ENCODE measurements around the gene TSPAN32.
"Not testable (repeated sequence)": the region's sequence is repeated elsewhere in the genome, so short reads cannot be mapped to it uniquely, and the experiment has no call there.

The TSPAN32 gene

DNA sequence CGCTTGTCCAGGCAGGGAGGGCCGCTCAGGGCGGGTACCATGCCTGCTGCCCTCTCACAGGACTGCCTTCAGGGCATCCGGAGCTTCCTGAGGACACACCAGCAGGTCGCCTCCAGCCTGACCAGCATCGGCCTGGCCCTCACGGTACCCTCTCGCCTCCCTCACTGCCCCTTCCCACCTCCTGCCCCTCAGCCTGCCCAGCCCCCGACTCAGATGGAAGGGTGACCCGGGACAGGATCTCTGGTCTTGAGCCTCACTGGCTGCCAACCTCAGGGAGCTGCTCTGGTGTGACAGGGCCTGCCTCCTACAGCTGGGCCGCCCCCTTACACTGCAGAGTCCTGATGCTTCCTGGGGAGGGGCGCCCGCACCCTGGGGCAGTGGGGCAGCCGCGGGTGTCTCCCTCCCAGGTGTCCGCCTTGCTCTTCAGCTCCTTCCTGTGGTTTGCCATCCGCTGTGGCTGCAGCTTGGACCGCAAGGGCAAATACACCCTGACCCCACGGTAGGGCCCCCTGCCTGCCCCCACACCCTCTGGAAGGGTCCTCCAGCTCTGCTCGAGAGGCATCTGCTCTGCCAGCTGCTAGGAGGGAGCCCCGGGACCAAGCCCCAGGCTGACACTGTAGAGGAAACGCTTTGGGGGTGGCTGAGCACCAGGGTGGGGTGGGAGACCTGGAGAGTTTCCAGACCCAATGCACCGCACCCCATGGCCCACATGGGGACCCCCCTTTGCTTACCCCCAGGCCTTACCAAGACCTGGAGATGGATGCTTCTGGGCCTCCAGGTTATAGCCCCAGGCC lies 14.6 kb downstream of the TSPAN32 start:
- DNase-seq (ENCODE audit: low read depth): no peak

DNA sequence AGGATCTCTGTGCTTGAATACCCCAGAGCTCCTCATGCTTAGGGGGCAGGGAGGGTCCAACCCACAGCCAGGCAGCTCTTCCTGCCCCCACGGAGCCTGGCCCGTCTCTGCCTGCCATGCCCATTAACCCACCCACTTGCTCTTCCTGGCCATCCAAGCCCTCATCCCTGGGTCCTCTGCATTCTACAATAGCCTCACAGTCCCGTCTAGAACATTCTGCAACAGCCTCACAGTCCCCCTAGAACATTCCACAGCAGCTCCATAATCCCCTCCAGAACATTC lies 15.1 kb downstream of the TSPAN32 start:
- DNase-seq (ENCODE audit: low read depth): no peak

DNA sequence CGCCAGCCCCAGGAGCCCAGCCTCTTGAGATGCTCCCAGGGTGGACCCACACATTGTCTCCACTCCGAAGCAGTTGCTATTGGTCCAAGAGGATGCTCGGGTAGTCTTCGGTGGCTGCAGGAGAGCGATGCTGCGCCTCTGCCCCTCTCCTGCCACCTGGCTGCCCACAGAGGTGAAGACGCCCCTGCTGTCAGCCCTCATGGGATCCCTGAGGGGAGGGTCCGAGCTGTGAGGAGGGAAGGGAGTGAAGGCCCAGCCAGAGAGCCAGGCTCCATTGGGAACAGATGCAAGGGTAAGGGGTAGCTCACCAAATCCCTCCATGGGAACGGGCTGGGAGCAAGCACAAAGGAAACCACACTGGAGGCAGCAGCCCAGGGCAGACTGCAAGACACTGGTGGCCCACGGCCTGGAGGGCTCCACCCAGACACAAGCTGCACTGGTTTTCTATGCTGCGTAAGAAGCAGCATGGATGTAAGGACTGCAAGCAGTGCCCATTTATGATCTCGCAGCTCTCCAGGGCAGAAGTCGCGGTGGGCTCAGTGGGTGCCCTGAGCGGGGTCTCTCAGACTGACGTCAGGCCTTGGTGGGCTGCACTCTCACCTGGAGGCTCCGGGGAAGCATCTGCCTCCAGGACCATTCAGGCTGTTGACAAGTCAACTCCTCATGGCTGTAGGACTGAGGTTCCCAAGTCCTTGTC lies 15.7 kb downstream of the TSPAN32 start:
- no peak for DNase-seq (ENCODE audit: low read depth)

DNA sequence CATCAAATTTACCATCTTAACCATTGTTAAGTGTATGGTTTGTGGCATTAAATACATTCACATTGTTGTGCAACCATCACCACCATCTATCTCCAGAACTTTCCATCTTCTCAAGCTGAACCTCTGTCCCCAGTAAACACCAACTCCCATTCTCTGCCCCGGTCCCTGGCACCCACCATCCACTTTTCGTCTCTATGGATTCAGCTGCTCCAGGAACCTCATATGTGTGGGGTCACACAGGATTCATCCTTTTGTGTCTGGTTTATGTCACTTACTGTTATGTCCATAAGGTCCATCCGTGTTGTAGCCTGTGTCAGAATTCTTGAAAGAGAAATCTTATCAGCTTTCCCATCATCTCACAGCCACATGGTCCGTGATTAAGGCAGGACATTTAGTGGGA lies 16.3 kb downstream of the TSPAN32 start:
- DNase-seq (ENCODE audit: low read depth): no peak

DNA sequence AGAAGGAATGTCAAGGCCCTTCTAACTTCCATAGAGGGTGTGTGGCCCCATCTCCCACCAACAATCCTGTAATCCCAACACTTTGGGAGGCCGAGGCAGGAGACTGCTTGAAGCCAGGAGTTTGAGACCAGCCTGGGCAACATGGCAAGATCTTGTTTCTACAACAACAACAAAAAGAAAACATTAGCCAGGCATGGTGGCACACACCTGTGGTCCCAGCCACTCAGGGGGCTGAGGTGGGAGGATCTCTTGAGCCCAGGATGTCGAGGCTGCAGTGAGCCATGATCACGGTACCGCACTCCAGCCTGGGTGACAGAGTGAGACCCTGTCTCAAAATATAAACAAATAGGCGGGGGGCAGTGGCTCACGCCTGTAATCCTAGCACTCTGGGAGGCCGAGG lies 16.9 kb downstream of the TSPAN32 start:
- no peak for DNase-seq (ENCODE audit: low read depth)

DNA sequence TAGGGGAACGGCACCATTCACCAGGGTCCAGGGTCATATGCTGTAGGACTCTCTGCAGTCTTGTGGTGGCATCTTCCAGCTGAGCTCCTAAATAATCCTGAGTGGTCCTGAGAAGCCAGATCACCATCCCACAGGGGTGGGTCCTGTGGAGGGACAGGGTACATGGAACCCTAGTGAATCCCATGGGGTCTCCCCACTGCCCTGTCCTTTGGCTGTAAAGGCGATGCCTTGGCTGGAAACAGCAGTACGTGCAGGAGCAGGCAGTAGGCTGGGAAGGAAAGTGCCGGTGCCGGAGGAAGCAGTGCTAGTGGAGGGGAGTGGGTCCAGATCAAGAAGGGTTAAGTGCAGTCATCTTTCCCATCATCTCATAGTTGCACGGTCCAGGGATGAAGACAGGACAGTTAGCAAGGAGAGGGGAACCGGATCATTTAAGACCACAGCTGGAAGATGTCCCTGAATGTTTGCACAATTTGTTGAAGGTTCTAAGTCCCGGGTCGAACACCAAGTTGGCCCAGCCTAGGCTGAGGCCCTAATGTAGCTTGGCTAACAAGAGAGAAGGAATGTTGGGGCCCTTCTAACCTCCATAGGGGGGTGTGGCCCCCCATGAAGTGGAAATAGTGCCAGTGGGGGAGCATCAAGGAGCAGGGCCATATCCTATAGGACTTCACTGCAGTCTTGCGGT lies 18.1 kb downstream of the TSPAN32 start:
- DNase-seq (ENCODE audit: low read depth): no peak

DNA sequence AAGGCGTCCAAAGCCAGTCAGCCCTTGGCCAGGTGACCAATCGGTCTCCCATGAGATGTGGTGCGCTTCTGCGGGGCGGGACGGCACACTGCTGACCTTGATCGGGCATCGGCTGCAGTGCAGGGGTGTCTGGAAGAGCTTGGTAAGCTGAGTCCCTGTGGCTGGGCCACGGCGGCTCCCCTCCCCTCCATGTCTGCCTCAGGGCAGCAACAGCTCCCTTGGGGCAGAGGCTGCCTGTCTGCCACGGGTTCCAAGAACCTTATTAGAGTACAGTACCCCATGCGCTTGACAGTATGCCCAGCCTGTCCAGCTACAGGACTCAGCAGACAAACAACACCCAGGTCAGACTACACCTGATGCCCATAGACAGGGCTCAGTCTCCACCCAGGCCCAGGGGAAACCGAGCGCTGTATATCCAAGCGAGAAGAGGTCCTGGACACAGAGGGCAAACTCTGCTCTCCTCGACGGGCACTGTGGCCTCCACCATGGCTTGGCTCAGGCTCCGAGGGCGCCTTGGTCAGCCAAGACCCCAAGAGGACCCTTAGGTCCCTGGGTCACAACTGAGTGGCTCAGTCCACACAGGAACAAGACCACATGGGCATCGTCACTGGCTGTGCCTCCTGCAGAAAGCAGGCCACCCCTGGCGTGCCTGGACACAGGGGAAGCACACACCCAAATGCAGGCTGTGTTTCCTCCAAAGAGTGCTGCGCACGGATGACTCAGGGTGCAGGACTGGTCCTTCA lies 18.9 kb downstream of the TSPAN32 start:
- no peak for DNase-seq (ENCODE audit: low read depth)

DNA sequence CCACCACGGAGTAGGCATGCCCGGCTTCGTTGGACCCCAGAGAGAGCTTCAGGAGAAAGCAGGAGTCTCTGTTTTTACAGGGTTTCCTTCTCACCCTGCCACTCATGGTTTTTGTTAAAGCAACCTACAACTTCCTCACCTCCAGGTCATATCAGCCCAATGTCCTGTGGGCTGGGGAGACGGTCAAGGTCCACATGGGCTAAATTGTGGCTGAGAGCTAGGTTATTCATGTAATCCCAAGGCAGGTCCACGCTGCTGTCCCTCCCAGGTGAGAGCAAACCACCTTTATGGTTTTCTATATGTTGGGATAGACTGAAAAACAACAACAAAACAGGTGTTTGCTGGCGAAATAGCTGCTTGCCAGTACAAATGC lies 19.5 kb downstream of the TSPAN32 start:
- no peak for DNase-seq (ENCODE audit: low read depth)

DNA sequence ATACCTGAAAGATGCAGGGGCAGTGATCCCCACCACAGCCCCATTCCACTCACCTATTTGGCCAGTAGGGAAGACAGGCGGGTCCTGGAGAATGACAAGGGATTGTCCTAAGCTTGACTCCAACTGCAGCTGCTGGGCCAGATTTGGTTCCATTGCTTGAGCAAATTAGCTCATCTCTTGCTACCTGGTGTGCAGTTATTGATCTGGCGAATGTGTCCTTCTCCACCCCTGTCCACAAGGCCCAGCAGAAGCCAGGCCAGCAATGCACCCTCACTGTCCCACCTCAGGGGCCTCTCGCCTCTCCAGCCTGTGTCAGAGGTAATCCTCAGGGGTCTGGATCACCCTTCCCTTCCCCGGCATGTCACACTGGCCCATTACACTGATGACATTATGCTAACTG lies 23.3 kb downstream of the TSPAN32 start:
- DNase-seq (ENCODE audit: low read depth): no peak

DNA sequence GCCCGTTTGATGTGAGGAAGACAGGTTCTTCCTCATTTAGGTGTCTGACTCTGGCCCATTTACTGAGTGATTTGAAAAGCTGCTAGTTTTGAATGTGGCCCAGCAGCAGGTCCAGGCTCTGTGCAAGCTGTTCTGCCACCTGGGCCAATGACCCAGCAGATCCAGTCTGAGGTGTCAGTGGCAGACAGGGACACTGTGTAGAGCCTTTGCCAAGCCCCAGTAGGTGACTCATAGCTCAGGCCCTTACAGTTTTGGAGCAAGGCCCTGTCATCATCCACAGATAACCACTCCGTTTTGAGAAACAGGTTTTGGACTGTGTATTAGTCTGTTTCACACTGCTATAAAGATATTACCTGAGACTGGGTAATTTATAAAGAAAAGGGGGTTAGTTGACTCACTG lies 23.9 kb downstream of the TSPAN32 start:
- peak; percentile 59 for DNase-seq (ENCODE audit: low read depth)

DNA sequence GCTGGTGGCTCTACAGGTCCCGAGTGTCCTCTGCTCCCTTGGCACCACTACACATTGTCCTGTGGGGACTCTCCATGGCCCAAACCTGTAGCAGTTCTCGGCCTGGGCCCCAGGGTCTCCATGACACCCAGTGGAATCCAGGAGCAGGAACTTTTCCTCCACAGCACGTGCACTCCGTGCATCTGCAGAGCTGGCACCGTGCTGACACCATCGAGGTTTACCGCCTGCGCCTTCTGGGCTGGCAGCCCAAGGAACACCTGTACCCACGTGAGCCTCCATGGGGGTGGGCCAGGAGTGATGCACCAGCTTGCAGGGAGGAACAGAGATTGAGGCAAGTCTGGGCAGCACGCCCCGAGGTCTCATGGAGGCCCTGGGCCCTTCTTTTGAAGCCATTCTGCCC lies 25.2 kb downstream of the TSPAN32 start:
- no peak for DNase-seq (ENCODE audit: low read depth)

DNA sequence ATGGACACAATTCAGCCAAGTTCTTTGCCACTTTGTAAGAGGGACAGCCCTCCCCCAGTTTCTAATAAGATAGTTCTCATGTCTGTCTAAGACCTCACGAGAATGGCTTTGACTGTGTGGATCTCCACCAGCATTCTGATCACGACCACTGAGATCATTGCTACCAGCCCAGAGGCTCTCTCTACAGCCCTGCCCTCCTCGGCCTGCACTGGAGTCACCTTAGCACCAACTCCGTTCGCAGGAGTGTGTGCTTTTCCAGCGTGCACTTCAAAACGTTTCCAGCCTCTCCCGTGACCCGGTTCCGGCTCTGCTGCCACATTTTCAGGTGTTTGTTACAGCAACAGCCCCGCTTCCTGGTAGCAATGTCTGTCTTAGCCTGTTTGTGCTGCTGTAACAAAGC lies 26.2 kb downstream of the TSPAN32 start:
- DNase-seq (ENCODE audit: low read depth): no peak

DNA sequence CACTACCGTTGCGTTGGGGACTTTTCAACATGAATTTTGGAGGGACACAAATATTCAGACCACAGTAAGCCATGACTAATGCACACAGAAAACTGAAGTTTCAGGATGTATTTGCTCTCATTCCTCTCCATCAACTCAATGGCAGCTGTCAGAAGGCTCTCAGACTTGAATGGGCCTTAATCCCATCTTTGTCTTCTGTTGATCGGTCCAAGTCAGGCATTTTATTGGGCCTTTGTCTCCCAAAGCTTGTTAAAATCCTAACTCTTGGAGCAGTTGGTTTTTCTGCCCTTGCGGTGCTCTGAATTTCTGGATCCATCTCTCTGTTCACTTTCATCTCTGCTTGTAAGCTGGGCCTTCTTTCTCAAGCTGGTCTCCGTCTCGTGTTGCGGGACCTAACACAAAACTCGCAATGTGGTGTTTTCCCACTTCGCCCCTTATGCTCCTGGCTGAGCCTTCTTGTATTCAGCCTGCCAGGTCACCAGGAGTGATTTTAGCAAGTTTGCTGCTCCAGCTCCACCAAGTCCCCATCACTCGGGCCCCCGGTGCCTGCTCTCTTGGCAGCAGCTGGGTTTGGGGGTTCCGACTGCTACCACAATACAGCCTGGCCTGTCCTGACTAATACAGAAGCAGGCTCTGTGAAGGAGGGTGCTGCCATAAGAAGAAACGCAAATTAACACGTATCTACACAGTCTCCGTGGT lies 27.0 kb downstream of the TSPAN32 start:
- no peak for DNase-seq (ENCODE audit: low read depth)

DNA sequence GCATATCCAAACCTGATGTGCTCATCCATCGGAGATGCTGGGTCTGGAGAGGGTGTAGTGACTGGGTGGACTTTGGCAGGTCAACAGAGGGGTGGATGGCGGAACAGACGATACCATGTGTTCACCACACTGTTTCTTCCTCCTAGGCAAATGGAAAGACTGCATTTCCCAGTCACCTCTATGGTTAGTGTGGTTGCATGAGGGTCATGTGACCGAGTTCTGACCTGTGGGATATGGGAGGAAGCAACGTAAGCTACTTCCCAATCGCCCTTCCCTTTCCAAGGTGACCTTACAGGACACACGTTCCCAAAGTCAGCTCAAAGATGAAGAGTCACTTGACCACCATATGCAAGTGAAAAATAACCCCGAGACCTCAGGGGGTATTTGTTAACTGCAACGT lies 27.7 kb downstream of the TSPAN32 start:
- DNase-seq (ENCODE audit: low read depth): no peak

DNA sequence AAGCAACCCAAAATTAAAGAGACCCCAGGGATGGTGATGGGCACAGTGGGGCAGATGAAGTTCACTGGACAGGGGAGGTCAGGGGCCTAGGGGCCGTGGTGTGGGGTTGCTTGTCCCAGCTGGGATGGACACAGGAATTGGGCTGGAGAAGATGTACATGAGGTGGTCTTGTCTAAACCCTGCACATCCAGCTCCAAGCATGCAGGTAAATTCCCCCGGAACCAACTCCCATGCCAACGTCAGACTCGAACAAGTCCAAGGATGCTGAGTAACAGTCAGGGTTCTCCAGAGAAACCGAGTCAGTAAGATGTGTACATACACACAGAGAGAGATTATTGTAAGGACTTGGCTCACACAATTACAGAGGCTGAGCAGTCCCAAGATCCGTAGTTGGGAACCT lies 28.9 kb downstream of the TSPAN32 start:
- DNase-seq (ENCODE audit: low read depth): no peak

DNA sequence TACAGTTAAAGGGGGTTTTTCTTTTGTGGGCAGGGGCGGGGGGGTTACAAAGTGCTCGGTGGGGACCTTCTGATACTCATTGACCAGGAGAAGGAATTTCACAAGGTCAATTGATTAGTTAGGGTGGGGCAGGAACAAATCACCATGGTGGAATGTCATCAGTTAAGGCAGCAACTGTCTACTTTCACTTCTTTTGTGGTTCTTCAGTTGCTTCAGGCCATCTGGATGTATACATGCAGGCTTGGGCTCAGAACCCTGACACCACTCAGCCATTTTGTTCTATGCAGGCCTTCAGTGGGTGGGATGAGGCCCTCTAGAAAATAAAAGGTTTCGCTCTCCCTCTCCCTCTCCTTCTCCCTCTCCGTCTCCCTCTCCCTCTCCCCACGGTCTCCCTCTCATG lies 29.6 kb downstream of the TSPAN32 start:
- DNase-seq (ENCODE audit: low read depth): no peak

DNA sequence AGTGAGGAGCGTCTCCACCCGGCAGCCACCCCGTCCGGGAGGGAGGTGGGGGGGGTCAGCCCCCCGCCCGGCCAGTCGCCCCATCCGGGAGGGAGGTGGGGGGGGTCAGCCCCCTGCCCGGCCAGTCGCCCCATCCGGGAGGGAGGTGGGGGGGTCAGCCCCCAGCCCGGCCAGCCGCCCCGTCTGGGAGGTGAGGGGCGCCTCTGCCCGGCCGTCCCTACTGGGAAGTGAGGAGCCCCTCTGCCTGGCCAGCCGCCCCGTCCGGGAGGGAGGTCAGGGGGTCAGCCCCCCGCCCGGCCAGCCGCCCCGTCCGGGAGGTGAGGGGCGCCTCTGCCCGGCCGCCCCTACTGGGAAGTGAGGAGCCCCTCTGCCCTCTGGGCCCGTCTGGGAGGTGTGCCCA lies 30.8 kb downstream of the TSPAN32 start:
- DNase-seq (ENCODE audit: low read depth): not testable (repeated sequence)

DNA sequence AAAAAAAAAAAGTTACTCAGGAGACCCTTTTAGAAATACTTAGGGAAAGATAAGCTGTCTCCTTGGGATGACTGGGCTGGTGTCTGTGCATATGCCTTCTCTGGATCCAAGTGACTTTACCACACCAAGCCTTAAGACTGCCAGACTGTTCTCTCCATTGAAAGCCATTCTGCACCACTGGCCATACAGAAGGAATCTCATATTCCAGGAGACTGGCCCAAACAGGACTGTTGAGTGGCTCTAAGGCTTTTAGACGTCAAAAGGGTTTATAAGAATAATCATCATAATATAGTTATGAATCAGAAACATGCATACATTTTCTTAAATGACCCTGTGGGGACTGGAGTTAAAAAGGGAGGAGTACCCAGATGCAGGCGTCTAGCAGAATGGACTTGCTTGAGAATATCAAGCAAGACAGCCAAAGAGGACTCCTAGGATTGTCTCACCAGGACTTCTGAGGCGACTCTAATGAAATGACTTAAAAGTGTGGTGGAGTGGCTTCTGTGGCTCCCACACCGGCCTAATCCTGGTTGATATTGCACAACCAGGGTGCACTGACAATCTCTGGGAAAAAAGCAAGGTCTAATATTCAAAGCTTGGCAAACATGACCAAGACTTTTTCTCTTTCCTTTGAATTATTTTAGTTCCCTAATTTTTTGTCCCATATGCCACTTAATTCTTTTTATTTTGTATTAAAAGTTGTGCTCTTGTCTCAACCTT lies 31.8 kb downstream of the TSPAN32 start:
- DNase-seq (ENCODE audit: low read depth): not testable (repeated sequence)

DNA sequence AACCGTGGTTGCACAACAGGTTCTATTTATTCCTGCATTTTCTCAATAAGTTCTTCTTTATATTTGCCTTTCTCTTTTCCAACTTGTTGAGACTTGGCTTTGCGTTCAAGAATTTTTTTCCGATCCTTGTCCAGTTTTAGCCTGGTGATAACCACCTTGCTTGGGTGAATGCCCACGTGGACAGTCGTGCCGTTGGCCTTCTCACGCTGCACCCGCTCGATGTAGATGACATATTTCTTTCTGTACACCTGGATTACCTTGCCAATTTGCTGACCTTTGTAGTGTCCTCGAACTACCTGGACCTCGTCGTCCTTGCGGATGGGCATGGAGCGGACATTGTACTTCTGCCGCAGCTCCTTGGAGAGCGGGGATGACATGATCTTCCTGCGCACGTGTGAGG lies 33.5 kb downstream of the TSPAN32 start:
- DNase-seq (ENCODE audit: low read depth): not testable (repeated sequence)

DNA sequence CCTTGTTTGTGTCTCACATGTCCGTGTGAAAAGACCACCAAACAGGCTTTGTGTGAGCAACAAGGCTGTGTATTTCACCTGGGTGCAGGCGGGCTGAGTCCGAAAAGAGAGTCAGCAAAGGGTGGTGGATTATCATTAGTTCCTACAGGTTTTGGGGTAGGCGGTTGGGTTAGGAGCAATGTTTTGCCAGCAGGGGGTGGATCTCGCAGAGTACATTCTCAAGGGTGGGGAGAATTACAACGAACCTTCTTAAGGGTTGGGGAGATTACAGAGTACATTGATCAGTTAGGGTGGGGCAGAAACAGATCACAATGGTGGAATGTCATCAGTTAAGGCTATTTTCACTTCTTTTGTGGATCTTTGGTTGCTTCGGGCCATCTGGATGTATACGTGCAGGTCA lies 36.9 kb downstream of the TSPAN32 start:
- DNase-seq (ENCODE audit: low read depth): not testable (repeated sequence)

DNA sequence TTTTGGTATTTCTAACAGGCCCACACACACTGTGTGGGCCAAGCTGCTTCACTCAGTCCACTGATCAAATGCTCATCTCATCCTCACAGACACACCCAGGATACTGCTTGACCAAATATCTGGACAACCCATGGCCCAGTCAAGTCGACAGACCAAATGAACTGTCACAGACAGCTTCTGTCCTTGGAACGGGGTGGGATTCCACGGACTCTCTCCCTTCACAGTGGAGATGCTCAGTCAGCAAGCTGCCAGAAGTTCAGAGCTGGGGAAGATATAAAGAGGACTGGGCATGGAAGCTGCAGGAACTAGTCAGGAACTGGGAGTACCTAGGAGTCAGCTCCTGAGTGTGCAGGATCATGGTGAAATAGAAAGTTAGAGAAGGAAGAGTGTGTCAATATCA lies 40.7 kb downstream of the TSPAN32 start:
- no peak for DNase-seq (ENCODE audit: low read depth)

DNA sequence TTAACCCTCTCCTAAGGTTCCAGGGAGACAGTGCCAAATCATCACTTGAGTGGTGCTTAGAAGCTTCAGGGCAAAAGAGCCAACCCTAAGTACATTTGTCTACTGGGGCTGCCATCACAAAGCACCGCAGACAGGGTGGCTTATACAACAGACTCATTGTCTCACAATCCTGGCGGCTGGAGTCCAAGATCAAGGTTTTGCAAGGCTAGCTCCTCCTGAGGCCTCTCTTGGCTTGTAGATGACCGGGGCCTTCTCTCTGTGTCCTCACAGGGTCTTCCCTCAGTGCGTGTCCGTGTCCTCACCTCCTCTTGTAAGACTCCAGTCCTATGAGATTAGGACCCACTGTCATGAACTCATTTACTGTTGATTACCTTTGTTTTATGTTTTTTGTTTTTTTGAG lies 41.2 kb downstream of the TSPAN32 start:
- DNase-seq (ENCODE audit: low read depth): no peak

Data from EH (cell line).